ENCODE measurements around the gene TRAPPC6A.
A peak's percentile ranks its signal among the peaks of the same experiment; 100 is the strongest.

Gene TRAPPC6A

GRCh38 chr19:45145270-45146189 is 32.5 kb downstream of the TRAPPC6A start:
- no peak for DNase-seq

- no peak for DNase-seq
Measured at GRCh38 chr19:45144431-45145269, 33.4 kb downstream of the TRAPPC6A start.

DNA sequence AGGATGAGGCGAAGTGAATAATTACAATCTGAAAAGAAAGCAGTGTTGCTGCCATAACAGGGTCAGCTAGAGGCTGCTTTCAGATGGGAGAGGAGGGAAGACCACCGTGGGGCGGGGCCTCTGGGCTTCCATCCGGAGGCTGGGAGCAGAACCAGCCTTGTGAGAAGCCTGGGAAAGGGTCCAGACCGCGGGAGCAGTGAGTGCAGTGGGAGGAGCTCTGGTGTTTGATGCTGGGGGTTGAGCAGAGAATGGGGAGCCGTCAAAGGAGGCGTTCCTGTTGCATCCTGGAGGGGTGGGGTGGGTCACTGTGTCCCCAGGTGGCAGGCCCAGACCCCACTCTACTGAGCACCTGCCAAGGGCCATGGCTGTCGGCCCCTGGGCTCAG is 35.3 kb downstream of the TRAPPC6A start:
- no peak for DNase-seq

DNA sequence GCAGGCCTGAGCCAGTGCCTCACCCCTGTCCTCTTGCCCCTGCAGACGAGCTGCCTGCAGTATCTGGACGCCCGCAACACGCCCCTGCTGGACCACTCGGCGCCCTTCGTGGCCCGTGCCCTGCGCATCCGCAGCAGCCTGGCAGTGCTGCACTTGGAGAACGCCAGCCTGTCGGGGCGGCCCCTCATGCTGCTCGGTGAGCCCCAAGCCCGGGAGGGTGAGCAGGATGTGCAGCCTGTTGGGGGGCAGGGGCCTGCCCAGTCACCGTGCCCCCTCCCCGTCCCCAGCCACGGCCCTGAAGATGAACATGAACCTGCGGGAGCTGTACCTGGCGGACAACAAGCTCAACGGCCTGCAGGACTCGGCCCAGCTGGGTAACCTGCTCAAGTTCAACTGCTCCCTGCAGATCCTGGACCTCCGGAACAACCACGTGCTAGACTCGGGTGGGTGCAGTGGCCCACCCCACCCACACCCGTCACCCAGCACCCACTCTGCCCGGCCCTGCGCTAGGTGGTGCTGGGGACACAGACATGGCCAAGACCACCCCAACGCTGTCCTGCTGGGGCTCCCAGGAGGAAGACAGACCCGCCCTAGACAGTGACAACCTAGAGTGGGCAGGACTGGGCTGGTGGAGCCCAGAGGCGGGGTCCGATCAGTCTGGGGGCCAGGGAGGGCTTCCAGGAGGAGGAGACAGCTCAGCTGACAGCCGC is 35.9 kb downstream of the TRAPPC6A start:
- no peak for DNase-seq

DNA sequence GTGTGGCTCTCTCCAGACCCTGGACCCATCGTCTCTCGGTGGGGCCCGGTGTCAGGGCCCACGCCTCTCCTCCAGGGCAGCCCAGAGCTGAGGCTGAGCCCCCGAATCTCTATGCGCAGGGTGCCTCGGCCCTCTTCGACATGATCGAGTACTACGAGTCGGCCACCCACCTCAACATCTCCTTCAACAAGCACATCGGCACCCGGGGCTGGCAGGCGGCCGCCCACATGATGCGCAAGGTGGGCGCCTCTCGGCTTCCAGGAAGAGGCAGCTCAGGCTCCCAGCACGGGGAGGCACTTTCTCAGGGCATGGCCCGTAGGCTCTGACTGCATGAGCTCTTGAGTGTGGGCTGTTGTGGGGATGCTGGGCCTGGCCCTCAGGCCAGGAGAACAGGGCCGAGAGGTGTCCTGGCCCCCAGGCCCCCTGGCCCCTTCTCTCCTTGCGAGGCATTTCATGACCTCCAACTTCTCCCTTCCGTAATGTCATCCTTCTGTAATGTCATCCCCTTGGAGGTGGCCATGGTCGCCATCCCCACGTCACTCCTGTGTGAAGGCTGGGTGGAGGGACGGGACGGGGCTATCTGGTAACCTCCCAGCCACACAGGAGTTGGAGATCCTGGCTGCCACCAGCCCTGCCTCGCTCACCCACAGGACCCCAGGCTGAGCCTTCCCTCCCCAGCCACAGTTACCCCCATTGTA is 36.7 kb downstream of the TRAPPC6A start:
- no peak for DNase-seq

DNA sequence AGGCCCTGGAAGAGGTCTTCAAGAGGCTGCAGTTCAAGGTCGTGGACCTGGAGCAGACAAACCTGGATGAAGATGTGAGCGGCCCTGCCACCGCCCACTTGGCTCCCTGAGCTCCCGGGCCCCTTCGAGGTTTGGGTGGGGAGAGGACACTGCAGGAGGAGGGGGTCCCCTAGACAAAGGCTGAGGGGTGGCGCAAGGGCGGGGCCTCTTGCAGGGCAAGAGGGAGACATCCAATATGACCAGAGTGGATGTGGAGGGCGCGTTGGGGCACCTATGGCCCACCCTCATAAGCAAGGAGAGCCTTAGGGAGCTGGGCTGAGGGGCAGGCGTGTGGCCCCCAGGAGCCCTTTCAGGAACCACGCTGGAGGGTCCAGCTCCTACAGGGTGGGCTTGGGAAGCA is 37.5 kb downstream of the TRAPPC6A start:
- DNase-seq = no peak

DNA sequence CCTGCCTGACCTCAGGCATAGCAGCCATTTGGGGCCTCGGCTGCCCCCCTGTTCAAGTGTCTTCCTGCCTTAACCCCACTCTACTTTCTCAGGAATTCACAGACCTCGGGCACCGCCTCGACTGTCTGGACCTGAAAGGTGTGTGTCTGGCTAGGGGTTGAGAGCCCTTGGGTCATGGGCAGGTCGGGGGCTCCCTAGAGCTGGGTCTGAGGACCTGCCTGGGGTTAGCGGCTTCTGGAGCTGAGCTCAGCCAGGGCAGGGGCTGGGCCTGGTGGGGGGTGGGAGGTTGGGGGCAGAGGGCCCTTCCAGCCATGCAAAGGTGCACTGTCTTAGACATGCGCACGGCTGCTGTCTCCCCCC is 37.9 kb downstream of the TRAPPC6A start:
- DNase-seq = no peak

GRCh38 chr19:45139286-45140143 is 38.5 kb downstream of the TRAPPC6A start:
- no peak for DNase-seq

DNA sequence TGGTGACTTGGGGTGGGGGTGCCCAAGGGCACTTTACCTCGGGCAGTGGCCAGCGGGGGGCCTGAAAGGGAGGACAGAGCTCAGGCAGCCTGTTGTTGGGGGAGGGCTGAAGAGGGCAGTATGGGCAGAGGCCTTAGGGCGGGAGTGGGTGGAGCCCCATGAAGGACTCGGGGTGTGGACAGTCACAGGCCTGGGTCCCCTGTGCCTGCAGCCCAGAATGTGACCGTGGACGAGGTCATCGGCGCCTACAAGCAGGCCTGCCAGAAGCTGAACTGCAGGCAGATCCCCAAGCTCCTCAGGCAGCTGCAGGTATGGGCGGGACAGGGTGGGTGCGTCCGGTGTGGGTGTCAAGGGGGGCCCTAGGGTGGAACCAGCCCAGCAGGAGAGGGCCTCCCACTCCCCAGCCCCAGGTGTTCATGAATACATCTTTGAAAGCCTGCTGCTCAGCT is 39.7 kb downstream of the TRAPPC6A start:
- no peak for DNase-seq

DNA sequence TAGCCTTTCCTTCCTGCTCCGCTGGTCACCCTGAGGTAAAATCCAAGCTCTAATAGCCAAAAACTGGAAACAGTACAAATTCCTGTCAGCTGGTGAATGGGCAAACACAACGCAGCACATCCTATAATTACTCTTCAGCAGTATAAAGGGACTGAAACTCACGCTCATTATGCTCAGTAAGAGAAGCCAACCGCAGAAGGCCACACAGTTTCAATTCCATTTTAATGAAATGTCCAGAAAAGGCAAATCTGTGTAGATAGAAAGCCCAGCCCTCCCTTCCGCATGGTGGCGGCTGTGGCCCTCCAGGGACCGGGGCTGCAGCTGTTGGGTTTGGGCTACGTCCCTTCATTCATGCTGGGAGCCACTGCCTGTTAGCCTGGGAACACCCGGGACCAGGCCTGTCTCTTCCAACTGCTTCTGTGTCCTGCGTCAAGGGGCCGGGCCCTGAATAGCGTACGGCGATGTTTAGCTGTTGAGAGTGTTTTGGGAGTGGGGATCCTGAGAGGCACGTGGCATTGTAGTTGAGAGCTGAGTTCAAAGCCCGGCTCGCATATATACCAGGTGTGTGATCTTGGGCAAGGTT is 40.8 kb downstream of the TRAPPC6A start:
- no peak for DNase-seq

DNA sequence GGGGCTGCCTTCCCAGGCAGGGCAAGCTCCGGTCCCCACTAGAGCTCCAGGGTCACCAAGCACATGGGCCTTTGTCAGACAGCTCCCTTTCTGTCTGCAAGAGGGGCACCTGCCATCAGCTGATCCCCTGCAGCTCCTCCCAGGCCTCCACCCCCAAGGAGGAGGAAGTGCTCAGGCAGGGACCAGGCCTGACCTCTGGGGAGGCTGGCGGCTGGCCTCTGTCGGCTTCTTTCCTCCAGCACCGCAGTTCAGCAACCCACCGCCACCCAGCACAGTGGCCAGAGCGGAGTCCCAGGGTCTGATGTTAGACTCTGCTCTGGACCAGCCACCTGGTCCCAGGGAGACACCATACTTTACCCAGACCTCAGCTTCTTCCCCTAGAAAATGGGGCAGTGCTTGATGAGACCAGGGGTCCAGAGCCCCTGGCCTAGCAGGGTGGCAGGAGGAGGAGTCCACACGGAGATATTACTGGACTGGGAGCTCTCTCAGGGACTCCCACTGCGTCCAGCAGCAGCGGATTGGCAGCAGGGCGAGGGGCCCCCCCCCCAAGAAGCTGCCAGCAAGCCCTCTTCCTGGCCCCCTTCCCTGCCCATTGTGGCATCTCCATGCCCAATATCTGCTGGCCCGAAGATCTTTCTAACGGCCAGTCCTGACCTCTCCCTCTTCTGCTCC is 41.4 kb downstream of the TRAPPC6A start:
- no peak for DNase-seq

DNA sequence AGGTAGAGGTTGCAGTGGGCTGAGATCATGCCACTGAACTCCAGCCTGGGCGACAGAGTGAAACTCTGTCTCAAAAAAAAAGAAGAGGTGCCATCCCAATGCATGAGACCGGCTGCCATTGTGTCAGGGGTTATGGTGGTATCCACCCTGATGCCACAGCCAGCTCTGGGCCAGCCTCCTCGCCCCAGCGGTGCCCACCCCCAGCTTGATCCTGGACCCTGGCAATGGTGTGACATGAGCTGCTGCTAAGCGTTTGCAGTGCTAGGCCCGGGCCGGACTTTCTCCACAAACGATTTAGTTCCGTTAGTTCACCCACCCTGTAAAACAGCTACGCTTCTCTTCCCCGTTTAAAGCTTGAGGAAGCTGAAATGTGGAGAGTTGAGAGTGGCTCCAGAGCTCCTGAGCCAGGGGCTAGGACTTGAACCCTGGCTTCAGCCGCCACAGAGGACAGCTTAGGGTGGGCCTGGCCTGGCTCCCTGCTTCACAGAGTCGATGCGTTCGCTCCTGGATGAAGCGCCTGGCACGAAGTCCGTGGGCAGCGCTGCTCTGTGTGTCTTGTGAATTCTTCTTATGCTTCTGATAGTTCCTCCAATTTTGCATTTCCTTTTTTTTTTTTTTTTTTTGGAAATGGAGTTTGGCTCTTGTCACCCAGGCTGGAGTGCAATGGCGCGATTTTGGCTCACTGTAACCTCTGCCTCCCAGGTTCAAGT is 42.7 kb downstream of the TRAPPC6A start:
- no peak for DNase-seq

GRCh38 chr19:45133661-45134060 is 44.4 kb downstream of the TRAPPC6A start:
- DNase-seq = no peak

- DNase-seq = peak; percentile 21
Measured at GRCh38 chr19:45130888-45131615, 47.0 kb downstream of the TRAPPC6A start.

- DNase-seq = no peak
Measured at GRCh38 chr19:45130236-45130635, 47.8 kb downstream of the TRAPPC6A start.

DNA sequence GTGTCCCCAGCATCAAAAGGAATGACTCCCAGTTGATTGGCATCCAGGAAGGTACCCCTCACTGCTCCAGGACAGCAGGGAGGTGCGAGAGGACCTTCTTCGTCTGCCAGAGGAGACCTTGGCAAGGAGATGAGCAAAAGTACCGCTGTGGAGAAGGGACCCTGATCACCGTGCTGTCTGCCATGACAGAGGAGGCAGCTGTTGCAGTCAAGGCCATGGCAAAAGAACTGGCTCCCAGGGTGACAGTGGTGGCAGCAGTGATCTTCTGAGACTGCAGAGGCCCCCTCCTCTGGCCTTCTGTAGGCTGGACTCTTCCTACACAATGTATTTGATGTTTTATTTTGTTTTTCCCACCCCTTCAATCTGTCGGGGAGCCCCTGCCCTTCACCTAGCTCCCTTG is 49.2 kb downstream of the TRAPPC6A start:
- no peak for DNase-seq

DNA sequence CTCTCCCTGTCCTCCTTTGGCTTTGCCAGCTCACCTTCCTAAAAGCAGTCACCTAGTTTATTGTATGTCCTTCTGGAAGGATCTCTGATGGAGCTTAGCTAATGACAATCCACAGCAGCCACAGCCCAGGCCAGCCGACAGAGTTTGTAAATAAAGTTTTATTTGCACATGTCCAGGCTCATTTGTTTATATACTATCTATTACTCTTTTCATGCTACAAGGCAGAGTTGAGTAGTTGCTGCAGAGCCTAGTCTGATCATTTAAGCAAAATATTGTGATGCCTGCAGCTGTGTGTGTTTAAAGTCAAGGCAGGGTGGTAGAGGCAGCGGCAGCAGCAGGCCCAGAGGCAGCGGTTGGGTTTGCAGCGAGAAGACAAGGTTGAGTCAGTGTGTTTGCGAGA is 49.9 kb downstream of the TRAPPC6A start:
- no peak for DNase-seq

DNA sequence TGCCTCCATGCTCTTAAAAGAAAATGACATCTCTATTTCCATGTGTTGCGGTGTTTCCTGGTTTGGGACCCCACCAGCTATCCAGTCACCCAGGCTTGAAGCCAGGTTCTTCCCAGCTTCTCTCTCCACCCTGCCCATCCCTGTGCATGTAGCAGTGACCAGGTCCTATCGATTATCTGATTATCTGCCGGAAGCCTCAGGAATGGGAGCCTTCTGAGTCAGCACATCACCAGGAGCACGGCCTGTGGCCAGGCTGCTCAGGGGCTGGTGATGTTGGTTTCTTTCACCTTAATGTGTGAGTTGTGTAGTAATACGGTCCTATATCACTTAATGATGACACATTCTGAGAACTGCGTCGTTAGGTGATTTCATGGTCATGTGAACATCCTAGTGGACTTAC is 51.4 kb downstream of the TRAPPC6A start:
- no peak for DNase-seq

DNA sequence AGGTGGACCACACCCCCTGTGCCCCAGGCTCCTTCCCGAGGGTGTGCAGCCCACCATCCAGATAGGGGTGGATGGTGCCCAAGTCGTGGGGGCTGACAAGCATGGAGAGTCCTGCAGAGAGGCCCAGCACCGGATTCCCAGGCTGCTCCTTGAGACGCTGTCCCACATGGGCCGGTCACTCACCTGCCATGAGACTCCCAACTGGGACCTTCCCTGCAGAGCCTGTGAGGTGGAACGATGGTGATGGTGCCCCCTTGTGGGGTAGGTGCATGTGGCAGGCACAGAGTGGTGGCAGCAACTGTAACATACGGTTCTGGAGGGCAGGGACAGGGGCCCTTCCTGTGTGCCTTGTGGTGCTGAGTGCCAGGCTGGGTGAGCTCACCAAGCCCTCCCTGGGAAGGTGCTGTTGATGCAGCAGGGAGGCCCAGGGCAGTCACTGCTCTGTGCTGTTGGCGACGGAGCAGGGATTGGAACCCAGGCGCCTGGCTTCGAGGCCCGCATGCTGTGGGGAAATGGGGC is 52.0 kb downstream of the TRAPPC6A start:
- peak; percentile 68 for DNase-seq
